NCI-H2196 treated with DMSO at 0.1 percent for 48 hours (cell line): ENCODE data around the gene CKS2.

Experiments used
- DNase-seq: peaks from one replicate; lab custom pipeline; 2025; ENCODE audit not compliant: unreplicated experiment; lab: John Stamatoyannopoulos, UW

CKS2 gene

DNA sequence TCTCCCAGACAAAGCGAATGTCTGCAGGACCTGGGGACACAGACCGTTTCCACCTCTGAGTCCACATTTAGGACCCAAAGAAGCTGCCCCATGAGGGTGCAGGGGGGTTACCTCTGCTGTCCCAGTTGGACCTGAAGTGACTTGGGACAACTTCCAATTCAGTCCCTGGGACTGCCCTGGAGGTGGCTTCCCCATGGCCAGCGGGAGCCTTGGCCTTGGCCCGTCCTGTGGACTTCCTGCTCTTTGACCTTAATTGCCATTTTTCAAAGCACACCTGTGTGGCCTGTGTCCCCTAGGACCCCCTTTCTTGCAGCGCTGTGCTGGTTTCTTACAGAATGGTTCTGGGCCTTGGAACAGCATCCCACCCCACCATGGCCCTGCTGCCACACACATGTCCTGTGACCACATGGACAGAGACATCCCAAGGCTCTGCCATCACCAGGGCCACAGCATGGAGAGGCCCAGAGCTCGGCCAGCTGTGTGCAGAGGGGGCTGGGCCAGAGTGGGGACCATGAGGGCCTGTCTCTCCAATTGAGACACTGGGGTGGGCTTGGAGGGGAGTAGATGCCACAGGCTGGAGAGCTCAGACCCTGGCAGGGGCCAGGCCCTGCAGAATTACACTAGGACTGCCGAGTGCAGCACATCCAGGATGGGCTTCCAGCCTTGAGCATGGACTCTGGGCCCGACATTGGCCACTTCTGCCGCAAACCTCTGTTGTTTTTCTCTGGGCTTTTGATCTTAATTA, 53.1 kb downstream of the CKS2 start:
- no peak for DNase-seq

DNA sequence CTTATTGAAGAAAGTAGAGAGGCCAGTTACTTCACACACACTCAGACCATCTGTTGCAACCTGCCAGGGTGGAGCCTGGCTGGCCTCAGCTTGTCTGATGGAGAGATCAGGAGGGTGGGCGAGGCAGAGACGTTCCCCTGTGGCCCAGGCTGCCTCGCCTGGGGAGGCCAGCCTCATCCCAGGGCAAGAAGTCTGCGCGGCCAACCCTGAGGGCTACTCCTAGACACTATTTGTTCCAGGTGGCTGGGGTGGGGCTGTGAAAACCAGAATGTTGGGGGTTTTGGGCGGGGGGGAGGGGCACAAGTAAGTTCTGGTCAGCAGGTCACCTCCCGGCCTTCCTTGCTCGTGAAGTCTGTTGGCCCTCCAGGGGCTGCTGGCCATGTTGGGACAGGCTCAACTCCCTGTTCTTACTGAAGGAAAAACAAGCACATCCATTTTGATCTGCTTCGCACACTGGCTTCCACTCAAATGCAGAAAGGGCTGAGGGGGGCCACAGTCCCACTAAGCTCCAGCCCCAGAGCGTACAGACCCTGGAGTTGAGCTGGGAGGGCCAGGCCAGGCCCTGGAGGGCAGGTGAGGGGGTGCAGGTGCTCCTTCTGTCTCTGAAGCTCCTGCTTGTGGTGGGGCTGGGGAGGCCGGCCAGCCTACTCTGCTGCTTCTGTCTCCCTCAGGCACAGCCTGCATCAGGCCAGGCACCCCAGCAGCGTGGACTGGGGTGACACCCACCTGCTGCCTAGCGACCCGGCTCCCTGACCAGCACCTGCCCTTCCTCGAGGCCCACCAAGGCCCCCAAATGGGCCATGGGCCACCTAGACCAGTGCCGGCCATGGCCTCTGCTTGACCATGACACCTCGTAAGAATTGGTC, 53.9 kb downstream of the CKS2 start:
- no peak for DNase-seq

DNA sequence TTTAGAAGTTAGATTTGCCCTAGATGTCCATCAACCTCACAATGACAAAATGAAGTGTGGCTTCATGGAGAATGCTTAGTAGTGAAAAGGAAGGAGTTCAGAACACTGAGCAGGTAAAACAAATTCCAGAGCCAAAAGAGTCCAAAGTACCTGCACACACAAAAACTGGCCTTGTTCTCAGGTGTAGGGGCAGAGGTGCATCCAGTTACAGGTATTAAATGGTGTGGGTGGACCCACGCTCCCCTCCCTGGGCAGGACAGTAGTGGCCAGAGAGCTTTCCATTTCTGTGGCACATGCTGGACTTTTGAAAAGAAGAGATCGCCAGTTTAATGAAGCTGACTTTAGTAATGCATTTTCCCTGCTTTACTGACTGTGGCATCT, 54.5 kb downstream of the CKS2 start:
- no peak for DNase-seq
